GM20000 (cell line): ENCODE data around the gene CCDC91.

ENCODE experiments used
- DNase-seq: peaks from one replicate; pipeline ENCODE4 v3.0.0; 2012; ENCODE audit warnings: low spot score
- TF ChIP-seq, protein P1 (sequence below): IDR thresholded peaks from 2 replicates; pipeline ENCODE4 v1.5.1; 2012; ENCODE audit warnings: mild to moderate bottlenecking, control low read depth; ENCODE audit errors: extremely low read depth, missing control alignments

CCDC91 gene

DNA sequence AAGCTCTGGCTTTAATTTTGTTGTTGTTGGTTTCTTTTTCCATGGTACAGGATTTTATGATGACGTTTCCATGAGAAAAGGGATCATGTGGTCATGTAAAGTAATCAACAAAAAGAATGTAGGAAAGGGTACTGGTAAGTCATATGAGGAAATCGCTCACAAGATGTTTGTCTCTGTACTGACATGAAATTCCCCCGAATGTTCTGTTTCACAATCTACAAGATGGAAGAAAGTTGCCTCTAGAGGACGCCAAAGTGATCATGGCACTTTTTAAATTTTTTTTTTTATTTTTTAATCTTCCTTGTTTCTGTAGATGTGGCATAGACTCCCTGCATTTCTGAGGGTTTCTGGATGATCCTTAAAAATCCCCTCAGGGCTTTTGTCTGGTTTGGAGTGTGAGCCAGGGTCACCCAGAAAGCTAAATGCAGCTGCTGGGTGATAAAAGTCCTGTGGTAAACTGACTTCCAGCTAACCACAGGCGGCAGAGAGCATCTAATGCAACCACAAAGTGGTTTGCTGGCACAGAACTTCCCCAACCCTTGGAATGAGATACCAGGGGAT is 393.5 kb downstream of the CCDC91 start:
- TF ChIP-seq, protein P1, sequence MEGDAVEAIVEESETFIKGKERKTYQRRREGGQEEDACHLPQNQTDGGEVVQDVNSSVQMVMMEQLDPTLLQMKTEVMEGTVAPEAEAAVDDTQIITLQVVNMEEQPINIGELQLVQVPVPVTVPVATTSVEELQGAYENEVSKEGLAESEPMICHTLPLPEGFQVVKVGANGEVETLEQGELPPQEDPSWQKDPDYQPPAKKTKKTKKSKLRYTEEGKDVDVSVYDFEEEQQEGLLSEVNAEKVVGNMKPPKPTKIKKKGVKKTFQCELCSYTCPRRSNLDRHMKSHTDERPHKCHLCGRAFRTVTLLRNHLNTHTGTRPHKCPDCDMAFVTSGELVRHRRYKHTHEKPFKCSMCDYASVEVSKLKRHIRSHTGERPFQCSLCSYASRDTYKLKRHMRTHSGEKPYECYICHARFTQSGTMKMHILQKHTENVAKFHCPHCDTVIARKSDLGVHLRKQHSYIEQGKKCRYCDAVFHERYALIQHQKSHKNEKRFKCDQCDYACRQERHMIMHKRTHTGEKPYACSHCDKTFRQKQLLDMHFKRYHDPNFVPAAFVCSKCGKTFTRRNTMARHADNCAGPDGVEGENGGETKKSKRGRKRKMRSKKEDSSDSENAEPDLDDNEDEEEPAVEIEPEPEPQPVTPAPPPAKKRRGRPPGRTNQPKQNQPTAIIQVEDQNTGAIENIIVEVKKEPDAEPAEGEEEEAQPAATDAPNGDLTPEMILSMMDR = no peak
- no peak for DNase-seq

DNA sequence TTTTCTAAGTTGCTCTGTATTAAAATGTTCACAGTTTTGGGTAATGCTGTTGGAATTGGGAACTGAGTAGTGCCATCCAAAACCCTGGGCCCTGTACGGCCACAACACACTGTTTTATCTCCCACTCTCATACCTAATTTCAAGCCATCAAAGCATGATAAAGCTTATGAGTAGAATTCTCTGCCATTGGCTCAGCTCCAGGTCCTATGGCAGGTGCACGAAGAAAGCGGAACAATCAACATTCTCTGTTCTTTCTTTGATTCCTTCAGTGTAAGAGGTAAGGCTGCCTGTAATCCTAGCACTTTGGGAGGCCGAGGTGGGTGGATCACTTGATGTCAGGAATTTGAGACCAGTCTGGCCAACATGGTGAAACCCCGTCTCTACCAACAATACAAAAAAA is 394.9 kb downstream of the CCDC91 start:
- TF ChIP-seq, protein P1 = no peak
- DNase-seq = no peak

DNA sequence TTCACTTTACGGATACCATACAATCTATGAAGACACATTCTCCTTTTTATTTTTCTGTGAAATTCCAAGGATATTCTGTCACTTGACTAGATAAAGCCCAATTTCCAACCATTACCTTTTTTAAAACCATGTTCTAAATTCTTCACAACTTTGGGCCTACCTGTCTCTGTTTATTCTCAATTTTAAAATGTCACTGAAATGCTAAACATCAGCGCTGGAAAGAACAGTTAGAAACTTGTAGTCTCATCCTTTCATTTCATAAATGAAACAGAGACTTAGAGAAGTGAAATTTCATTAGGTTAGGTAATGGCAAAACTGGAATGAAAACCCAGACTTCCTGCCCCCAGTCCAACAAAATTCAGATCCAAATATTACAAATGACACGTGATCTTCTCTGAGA is 396.2 kb downstream of the CCDC91 start:
- TF ChIP-seq, protein P1 = no peak
- no peak for DNase-seq

DNA sequence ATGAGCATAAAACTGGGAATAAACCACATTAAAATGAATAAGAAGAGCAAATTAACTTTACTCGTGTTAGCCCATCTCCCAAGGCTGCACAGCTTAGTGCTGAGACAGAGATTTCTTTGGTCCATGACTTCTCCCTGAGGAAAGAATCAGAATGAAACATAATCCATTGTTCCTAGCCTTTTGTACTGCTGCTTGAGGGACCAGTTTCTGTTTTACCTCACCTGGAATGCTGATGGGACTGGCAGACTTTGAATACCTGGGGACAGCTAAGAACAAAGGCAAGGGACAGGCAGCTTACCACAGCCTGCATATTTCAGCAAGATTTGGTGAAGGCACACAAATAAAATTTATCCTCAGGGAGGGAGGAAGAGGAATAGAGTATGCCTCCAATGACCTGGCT is 401.6 kb downstream of the CCDC91 start:
- DNase-seq = no peak
- TF ChIP-seq, protein P1 = no peak
